Activated naive CD8-positive, alpha-beta T cell treated with anti-CD3 and anti-CD28 coated beads, Interleukin-2, amount 10 ng/mL, durations not matched to agents 7 days and 5 days (primary cell): ENCODE data around the gene ASCL5. TPM values are rescaled to one million over a fixed set of nuclear protein-coding genes. Genes with fewer than 3 reads are reported as not detected.

Experiments
- ATAC-seq: fragments of 150-1000 bp; cut with Tn5 transposase; one replicate; pipeline ENCODE4 v1.10.0; 2021; ENCODE audit warnings: low read depth, moderate library complexity
- POLR2A ChIA-PET: fragments of 350-600 bp; sonication (Branson Sonifier 250); formaldehyde crosslinking; loops from one replicate; lab custom pipeline; 2021; ENCODE audit warnings: antibody characterized with exemption; lab: Charles Lee
- DNase-seq: peaks from one replicate; pipeline ENCODE4 v3.0.0; 2021
- H3K27ac Mint-ChIP-seq: one replicate; pipeline ENCODE4 v1.8.0; 2022; ENCODE audit warnings: mild to moderate bottlenecking, mixed read lengths
- H3K27me3 Mint-ChIP-seq: one replicate; pipeline ENCODE4 v1.8.0; 2022; ENCODE audit warnings: mild to moderate bottlenecking, moderate library complexity, mixed read lengths
- H3K36me3 Mint-ChIP-seq: one replicate; pipeline ENCODE4 v1.8.0; 2021; ENCODE audit warnings: mild to moderate bottlenecking, mixed read lengths
- H3K4me1 Mint-ChIP-seq: one replicate; pipeline ENCODE4 v1.8.0; 2021; ENCODE audit warnings: mixed read lengths
- H3K4me3 Mint-ChIP-seq: one replicate; pipeline ENCODE4 v1.8.0; 2022; ENCODE audit warnings: mild to moderate bottlenecking, moderate library complexity, mixed read lengths
- H3K9me3 Mint-ChIP-seq: one replicate; pipeline ENCODE4 v1.8.0; 2021; ENCODE audit warnings: mixed read lengths
- total RNA-seq, 2 experiments: library from RNA; stranded (reverse); gene quantifications; one replicate each; pipeline ENCODE4 v1.2.3, GENCODE V29; 2021

The ASCL5 gene
- total RNA-seq, 2 experiments from 2014 or later, result not detected

GRCh38 chr1:201068976-201069375 is 58.0 kb downstream of the ASCL5 start:
- POLR2A ChIA-PET, result no interaction called here
- no peak overlapping the region for H3K4me3 Mint-ChIP-seq
- peaks cover 7% of the 10 kb centered on the region for H3K4me1 Mint-ChIP-seq
- DNase-seq, result no peak
- H3K27me3 Mint-ChIP-seq, result peaks cover 2% of the 10 kb centered on the region
- no peak for ATAC-seq
- H3K9me3 Mint-ChIP-seq, result no peaks in the 10 kb centered on the region
- H3K36me3 Mint-ChIP-seq, result no peaks in the 10 kb centered on the region
- H3K27ac Mint-ChIP-seq, result no peak overlapping the region

DNA sequence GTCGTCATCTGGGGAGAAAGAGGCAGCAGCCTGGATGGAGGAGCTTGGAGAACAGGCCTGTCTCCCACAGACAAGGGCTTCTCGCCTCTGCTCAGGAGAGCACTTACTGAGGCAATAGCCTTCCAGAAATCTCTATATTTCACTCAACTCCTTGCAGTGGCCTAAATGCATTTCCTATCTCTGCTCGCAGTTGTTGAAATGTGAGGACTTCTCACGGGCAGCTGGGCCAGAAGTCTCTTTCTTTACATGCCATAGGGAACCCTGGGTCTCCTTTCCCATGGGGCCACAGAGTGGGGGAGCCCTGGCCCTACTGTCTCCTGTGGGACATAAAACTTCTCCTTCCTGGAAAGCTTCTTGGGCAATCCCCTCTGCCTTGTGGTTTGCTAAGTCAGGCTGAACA is 60.0 kb downstream of the ASCL5 start:
- ATAC-seq, result no peak
- H3K27ac Mint-ChIP-seq, result no peak overlapping the region
- H3K36me3 Mint-ChIP-seq, result no peaks in the 10 kb centered on the region
- no peaks in the 10 kb centered on the region for H3K9me3 Mint-ChIP-seq
- H3K4me1 Mint-ChIP-seq, result peaks cover 7% of the 10 kb centered on the region
- H3K27me3 Mint-ChIP-seq, result no peaks in the 10 kb centered on the region
- POLR2A ChIA-PET, result no interaction called here
- H3K4me3 Mint-ChIP-seq, result no peak overlapping the region
- no peak for DNase-seq

GRCh38 chr1:201065686-201066085 is 61.3 kb downstream of the ASCL5 start:
- no peaks in the 10 kb centered on the region for H3K36me3 Mint-ChIP-seq
- no peaks in the 10 kb centered on the region for H3K4me1 Mint-ChIP-seq
- no peaks in the 10 kb centered on the region for H3K27me3 Mint-ChIP-seq
- POLR2A ChIA-PET, result no interaction called here
- DNase-seq (no peak), ATAC-seq (no peak)
- no peaks in the 10 kb centered on the region for H3K9me3 Mint-ChIP-seq
- no peak overlapping the region for H3K27ac Mint-ChIP-seq
- H3K4me3 Mint-ChIP-seq, result no peak overlapping the region

GRCh38 chr1:201064806-201065205 is 62.2 kb downstream of the ASCL5 start:
- no peaks in the 10 kb centered on the region for H3K27me3 Mint-ChIP-seq
- no peak overlapping the region for H3K4me3 Mint-ChIP-seq
- H3K36me3 Mint-ChIP-seq, result no peaks in the 10 kb centered on the region
- POLR2A ChIA-PET, result no interaction called here
- ATAC-seq (no peak), DNase-seq (no peak)
- H3K9me3 Mint-ChIP-seq, result no peaks in the 10 kb centered on the region
- no peak overlapping the region for H3K27ac Mint-ChIP-seq
- H3K4me1 Mint-ChIP-seq, result no peaks in the 10 kb centered on the region

Other genes starting within 250 kb of the ASCL5 start
- gene INAVA, start 232.3 kb downstream of the ASCL5 start, total RNA-seq, result under 1 TPM; 0.14 to 0.25 TPM
- 100 to 1,000 TPM; 143 TPM for gene KIF21B, start 103.5 kb downstream of the ASCL5 start, total RNA-seq
- not detected for gene CACNA1S, start 14.8 kb downstream of the ASCL5 start, total RNA-seq
- 10 to 100 TPM; 20.8 to 26.1 TPM for gene TMEM9, start 27.3 kb upstream of the ASCL5 start, total RNA-seq
- not detected for gene IGFN1, start 63.6 kb upstream of the ASCL5 start, total RNA-seq
- not detected for gene PKP1, start 156.3 kb upstream of the ASCL5 start, total RNA-seq